ENCODE data around the gene SMAD4.

DNA sequence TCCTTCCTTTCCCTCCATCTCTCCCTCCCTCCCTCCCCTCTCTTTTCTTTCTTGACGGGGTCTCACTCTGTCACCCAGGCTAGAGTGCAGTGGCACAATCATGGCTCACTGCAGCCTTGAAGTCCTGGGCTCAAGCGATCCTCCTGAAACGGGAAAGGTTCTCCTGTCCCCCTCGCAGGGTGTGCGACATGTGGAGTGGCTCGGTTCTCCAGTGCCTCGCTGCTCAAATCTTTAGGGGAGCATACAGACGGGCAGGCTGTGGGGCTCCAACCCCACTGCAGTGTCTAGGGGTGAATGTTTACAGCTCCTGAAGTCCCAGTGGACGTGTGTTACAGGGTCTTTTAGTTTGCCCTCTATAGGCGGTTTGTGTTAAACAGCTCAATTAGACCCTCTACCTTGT lies 93.5 kb downstream of the SMAD4 start:
- TF ChIP-seq, protein P1, sequence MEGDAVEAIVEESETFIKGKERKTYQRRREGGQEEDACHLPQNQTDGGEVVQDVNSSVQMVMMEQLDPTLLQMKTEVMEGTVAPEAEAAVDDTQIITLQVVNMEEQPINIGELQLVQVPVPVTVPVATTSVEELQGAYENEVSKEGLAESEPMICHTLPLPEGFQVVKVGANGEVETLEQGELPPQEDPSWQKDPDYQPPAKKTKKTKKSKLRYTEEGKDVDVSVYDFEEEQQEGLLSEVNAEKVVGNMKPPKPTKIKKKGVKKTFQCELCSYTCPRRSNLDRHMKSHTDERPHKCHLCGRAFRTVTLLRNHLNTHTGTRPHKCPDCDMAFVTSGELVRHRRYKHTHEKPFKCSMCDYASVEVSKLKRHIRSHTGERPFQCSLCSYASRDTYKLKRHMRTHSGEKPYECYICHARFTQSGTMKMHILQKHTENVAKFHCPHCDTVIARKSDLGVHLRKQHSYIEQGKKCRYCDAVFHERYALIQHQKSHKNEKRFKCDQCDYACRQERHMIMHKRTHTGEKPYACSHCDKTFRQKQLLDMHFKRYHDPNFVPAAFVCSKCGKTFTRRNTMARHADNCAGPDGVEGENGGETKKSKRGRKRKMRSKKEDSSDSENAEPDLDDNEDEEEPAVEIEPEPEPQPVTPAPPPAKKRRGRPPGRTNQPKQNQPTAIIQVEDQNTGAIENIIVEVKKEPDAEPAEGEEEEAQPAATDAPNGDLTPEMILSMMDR (IDR thresholded peaks at IDR 0.05) = no peak
- no peak for TF ChIP-seq POLR2AphosphoS5 (IDR thresholded peaks at IDR 0.05)
